Occipital lobe (tissue), 2 donors: ENCODE data around the gene MOGAT3. TPM values are rescaled to one million over a fixed set of nuclear protein-coding genes. Genes with fewer than 3 reads are reported as not detected.

Experiments
- DNase-seq: peaks from one replicate; lab custom pipeline; 2025; lab: John Stamatoyannopoulos, UW
- total RNA-seq: library from RNA; depleted of rRNA; stranded (reverse); fragments of >200 nt; gene quantifications from one replicate; pipeline ENCODE4 v1.2.3, GENCODE V29; 2014

MOGAT3 gene
- total RNA-seq, 1 donor from 2014 or later = not detected

GRCh38 chr7:101172005-101172853 lies 28.6 kb downstream of the MOGAT3 start:
- DNase-seq = no peak

- no peak for DNase-seq
These were observed 29.4 kb downstream of the MOGAT3 start for GRCh38 chr7:101171442-101171837.

GRCh38 chr7:101170617-101171441 lies 30.0 kb downstream of the MOGAT3 start:
- no peak for DNase-seq

GRCh38 chr7:101169838-101170551 lies 30.8 kb downstream of the MOGAT3 start:
- peak; percentile 59 for DNase-seq

GRCh38 chr7:101169110-101169837 lies 31.6 kb downstream of the MOGAT3 start:
- DNase-seq = no peak

- DNase-seq = no peak
These were observed 32.3 kb downstream of the MOGAT3 start for GRCh38 chr7:101168412-101169049.

GRCh38 chr7:101167645-101168411 lies 33.0 kb downstream of the MOGAT3 start:
- DNase-seq = no peak

GRCh38 chr7:101166909-101167644 lies 33.8 kb downstream of the MOGAT3 start:
- DNase-seq = no peak

GRCh38 chr7:101166648-101166908 lies 34.3 kb downstream of the MOGAT3 start:
- DNase-seq = no peak

GRCh38 chr7:101165958-101166647 lies 34.7 kb downstream of the MOGAT3 start:
- DNase-seq = no peak

GRCh38 chr7:101165075-101165957 lies 35.5 kb downstream of the MOGAT3 start, which contains the start of gene VGF:
Gene VGF (minus strand): TSS chr7:101165569. CDS start chr7:101164843, 726 bp downstream.
- peak; percentile 85 for DNase-seq

GRCh38 chr7:101164071-101164840 lies 36.6 kb downstream of the MOGAT3 start:
- no peak for DNase-seq

- DNase-seq = peak; percentile 29
These were observed 37.4 kb downstream of the MOGAT3 start for GRCh38 chr7:101163279-101164070.

- DNase-seq = peak; percentile 26
These were observed 38.1 kb downstream of the MOGAT3 start for GRCh38 chr7:101162551-101163278.
